Cortex of kidney (tissue), 1 donor: Measurements from ENCODE around the gene HLA-DOA.

Experiments used
- DNase-seq: peaks from one replicate; lab custom pipeline; 2025; lab: John Stamatoyannopoulos, UW

HLA-DOA gene

DNA sequence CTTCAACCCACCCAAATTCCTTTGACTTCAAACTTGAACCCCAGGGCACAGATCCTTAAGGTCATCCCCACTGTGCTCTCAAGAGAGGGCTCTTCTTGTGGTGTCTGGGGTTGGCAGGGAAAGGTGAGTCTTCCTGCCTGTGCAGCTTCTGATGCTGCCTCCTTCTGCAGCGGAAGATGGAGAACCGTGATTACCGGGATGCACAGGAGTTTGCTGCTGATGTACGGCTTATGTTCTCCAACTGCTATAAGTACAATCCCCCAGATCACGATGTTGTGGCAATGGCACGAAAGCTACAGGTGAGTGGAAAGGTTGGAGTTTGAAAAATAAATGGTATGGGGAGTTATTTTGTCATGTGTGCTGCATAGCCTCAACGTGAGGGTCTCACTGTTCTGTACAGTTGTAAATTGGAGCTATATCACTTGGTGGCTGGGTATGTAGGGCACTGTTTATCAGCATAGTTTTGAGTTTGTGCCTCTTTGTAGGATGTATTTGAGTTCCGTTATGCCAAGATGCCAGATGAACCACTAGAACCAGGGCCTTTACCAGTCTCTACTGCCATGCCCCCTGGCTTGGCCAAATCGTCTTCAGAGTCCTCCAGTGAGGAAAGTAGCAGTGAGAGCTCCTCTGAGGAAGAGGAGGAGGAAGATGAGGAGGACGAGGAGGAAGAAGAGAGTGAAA lies 32.0 kb downstream of the HLA-DOA start:
- DNase-seq: no peak

GRCh38 chr6:32976334-32977069 lies 32.9 kb downstream of the HLA-DOA start:
- no peak for DNase-seq

- DNase-seq: no peak
Measured at GRCh38 chr6:32975886-32976285, 33.5 kb downstream of the HLA-DOA start.

DNA sequence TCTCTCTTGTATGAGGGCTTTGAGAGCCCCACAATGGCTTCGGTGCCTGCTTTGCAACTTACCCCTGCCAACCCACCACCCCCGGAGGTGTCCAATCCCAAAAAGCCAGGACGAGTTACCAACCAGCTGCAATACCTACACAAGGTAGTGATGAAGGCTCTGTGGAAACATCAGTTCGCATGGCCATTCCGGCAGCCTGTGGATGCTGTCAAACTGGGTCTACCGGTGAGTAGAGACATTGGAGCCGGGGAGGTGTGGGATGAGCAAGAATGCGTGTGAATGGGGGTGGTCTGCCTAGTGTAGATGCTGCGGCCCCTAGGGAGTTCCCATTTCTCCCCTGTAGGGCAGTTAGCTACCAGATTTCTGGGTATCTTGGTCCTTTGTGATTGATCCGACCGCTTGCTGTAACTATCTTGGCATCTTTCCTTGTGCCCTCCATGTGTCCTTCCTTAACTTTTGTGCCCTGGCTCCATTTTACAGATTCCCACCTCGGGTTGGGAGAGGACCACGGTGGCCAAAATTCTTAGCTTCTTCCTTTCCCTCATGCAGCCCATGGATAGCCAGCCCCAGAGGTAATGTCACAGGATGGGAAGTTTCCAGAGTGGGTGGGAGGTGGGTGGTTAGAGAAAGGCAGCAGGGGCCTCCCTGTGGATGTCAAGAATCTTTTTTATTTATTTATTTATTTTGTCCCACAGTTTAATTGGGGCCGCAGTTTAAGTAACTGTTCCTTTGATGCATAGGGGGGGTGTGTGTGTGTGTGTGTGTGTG lies 34.7 kb downstream of the HLA-DOA start:
- no peak for DNase-seq

- no peak for DNase-seq
Measured at GRCh38 chr6:32974016-32974333, 35.4 kb downstream of the HLA-DOA start.

GRCh38 chr6:32973144-32974015 lies 36.0 kb downstream of the HLA-DOA start:
- no peak for DNase-seq

DNA sequence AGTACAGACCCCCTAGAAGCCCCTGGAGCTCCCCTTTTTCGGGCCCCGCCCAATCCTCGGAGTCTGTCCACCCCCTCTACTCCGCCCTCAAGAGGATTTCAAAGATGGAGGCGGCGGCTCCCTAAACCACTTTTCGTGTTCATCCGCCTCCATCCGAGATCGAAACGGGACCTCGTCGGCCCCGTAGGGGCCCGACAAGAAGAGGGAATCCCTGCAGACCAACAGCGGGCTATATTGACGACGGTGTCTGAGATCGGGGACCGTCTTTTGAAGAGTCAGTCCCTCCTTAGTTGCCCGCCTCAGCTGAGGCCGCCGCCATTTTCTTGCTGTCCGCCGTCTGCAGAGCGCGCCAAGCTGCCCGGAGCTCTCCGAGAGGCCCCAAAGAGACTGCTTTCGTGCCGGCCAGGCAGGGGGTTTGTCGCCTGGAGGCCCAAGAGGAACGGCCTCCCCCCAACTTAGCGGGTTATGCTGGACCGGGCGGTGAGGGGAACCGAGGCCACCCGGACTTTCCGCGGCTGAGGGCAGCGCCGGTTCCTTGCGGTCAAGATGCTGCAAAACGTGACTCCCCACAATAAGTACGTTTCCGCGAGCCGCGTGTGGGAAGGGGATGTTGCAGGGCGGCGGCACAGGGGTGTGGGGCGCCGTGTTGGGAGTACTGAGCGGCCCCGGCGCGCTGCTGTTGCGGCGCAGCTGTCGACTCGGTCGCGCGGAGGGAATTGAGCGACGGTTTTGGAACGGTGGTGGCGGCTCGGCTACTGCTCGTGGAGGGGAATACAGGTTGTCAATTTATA lies 36.8 kb downstream of the HLA-DOA start:
- DNase-seq: no peak

DNA sequence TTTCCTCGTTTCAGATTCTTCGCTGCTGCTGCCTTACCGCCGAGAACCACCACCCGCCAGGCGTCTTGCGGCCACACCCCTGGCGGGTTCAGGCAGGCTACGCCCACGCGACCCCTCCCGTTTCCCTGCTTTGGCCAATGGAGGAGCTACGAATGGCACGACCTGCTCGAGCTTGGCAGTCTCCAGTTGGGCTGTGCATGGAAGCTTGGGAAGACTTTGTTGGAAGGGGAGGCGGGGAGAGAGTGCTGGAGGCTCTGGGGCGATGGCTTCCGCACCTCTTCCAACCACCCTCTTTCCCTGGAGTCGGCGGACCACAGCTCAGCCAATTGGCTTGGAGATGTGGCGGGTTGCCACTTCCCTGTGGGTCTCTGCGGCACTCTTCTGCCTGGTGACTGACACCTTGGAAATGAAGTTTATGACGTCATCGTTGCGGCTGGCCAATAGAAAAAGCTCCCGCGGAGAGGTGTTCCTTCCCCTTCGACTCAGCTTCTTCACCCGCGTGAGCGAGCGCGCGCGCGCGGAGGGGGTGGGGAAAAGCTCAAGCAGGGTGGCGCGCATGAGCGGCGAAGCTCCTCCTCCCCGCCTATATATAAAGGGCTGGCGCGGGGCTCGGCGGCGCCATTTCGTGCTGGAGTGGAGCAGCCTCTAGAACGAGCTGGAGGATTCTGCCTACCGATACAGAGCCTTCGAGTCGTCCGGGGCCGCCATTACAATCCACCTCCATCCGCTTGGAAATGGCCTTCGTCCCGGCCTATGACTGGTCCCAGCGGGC lies 37.6 kb downstream of the HLA-DOA start:
- DNase-seq: peak; percentile 88

DNA sequence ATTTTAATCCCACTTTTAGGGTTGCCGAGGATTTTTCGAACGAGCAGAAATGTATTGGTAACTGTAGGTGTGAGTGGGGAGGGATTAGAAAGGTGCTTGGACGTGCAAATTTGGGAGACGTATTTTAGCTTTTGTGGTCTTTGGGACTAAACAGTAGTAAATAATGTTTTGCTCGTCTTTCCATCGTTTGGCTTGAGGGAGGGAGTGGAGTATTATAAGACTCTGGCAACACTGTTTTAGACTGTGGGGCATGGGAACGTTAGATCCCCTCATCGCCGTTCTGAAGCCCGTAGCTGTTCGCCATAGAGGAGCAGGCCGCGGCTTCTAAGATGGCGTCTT lies 38.2 kb downstream of the HLA-DOA start:
- no peak for DNase-seq

- DNase-seq: no peak
Measured at GRCh38 chr6:32970413-32971241, 38.8 kb downstream of the HLA-DOA start.

DNA sequence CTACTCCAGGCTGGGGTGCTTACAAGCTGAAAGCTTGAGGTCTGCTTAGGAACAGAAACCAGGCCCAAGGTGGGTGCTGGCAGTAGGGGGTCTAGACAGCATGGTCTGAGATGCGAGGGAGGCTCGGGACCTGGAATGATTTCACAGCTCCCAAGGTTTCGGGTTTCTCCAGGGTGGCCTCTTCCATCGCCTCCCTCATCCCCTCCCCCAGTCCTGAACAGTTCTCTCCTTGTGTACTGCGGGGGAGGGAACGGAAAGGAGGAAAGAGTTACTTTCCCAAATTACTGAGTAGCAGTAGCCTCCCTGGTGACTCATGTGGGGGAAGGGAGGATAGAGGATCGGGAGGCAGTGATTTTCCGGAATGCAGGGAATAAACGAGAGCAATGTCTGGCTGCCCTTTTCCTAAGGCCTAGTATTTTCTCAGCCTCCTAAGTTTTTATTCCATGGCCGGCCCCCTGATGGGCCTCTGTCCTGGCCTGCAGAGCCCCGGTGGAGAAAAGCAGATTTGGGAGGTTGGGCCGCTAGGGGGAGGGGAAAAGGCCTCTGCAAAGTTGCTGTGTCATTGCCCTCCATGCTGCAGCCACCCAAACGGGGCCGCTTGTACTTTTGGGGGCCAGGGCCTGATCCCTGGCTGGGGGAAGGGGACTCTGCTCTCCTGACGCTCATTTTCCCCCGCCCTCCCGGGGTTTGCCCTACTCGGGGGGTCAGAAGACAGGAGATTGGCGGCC lies 39.5 kb downstream of the HLA-DOA start:
- DNase-seq: no peak

DNA sequence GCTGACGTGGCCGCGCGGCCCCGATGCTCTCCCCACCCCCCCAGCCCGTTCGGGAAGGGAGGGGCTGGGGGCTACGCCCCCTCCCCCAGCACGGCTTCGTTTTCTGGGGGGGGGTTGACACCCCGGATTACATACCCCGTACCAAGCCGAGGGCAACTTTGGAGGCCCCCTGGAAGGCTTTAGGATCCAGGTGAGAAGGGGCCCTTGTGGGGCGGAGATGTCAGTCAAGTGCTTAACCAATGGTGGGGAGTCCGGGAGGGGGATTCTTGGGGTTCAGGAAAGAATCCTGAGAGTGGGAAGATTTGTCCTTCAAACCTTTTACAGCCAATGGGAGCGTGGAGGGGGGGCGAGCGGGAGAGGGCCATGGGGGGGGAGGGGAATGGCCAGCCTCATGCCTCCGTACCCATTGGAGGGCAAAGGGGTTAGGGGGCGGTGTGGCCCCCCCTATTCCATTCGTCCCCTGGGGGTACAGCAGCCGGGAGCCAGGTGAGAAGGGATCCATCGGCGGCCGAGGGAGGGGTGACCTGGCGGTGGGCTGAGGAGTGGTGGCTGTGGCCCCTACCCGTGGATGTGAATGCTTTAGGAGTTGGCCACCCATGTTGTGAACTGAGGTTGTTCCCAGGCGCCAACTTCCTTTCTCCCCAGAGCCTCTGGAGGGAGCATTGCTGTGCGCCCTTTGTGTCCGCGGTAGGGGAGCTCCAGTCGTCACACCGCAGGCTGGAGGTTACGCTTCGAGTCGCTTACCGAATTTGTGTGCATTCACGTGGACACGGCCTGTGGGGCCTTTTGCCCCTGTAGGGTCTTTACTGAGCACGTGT lies 40.3 kb downstream of the HLA-DOA start:
- DNase-seq: no peak

DNA sequence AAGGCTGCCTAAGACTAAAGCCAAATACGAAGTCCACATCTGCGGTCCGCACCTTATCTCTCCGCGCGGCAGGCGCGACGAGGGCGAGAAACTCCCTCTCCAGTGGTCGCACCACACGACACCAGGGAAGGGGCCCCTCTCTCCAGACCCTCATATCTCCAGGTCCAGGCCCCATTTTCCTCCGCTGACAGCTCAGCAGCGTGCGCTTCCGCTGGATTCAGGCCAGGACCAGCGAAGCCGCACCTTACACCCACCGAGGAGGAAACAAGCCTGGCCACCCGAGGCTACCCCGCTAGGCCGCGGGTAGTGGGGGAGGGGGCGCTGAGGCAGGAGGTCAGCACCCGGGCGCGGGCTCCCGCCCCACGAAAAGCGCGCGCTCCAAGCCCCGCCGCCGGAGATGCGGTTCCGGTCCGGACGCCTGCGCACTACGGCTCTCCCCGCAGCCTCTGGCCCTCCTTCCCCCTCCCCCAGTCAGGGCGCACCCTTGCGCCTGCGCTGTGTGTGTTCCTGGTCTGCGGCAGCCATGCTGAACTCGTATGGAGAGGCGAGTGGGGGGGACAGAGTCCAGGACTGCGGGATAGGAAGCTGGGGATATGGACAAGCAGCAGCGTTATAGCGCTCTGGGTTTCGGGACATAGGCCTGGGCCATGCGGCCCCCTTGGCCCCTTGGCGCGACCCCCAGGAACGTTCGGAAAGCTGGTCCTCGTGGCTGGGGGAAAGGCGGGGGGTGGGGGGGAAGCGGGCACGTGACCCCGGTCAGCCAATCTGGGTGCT lies 41.1 kb downstream of the HLA-DOA start, which contains the start of gene BRD2:
BRD2 (plus strand) TSS at position 502 of the 774 bp plus-strand sequence. CDS start 4,305 bp downstream, outside the sequence.
- peak; percentile 98 for DNase-seq

DNA sequence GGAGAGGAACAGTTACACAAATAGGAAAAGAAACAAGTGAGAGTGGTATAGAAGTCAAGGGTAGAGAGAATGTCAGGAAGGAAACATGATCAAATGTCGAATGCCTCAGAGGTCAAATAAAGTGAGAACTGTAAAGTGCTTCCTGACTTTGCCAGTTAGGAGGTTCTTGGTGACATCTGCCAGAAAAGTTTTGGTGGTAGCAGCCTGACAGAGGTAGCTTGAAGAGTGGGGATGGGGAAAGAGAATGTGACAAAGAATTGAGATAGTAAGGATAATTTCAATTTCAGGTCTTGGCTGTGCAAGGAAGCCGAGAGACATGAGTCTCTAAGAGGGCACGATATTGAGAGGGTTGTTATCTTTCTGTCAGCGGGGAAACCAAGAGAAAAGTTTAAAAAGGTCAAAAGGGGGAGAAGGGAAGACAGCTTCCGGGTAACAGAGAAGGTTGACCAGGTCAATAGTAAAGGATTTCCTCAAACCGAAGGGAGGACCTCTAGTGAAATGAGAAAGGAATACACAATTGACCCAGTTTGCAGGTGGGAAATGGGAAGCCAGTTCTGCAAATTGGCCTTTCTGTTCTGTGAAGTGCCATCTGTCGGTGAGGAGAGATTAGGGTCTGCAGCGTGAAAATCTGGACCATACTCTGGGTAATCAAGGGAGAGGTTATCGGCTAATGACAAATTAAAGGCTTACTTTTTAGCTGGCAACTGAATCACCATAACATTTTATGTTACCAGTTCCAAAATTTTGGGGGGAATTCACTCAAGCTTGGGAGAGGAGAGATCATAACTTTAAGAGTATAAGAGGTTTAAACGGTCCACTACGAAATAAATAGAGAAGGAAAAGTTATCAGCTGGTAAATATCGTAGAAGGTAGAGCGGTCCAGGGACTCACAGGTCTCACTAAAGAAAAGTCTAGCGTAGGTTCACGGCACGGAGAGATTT lies 42.0 kb downstream of the HLA-DOA start:
- no peak for DNase-seq

- no peak for DNase-seq
Measured at GRCh38 chr6:32964776-32965175, 44.6 kb downstream of the HLA-DOA start.

GRCh38 chr6:32963866-32964265 lies 45.5 kb downstream of the HLA-DOA start:
- no peak for DNase-seq
